K562 (cell line): ENCODE data around the gene TRIP10. TPM values are rescaled to one million over a fixed set of nuclear protein-coding genes. Genes with fewer than 3 reads are reported as not detected.

Experiments
- CSDE1 ChIP-seq, 2 experiments: fragments of 450-650 bp; IDR thresholded peaks; 2 replicates each; pipeline ENCODE4 v1.6.1; 2016; ENCODE audit warnings: mild to moderate bottlenecking in 1 of 2
- ETS1 ChIP-seq: conservative IDR thresholded peaks from 2 replicates; pipeline ENCODE4 v1.6.1; 2011; ENCODE audit warnings: low read depth, mild to moderate bottlenecking, low read length; ENCODE audit not compliant: control insufficient read depth
- FOXO4 ChIP-seq: fragments of 450-650 bp; formaldehyde crosslinking; IDR thresholded peaks from 2 replicates; pipeline ENCODE4 v1.4.0; 2020; ENCODE audit warnings: mild to moderate bottlenecking, moderate library complexity
- ID3 ChIP-seq, 2 experiments: fragments of 250-450 bp in 1 of 2; fragments of 450-650 bp in 1 of 2; sonication (Bioruptor Pico) in 1 of 2; IDR thresholded peaks; 2 replicates each; pipeline versions ENCODE4 v1.6.1 to v1.8.0; 2016 to 2021; ENCODE audit warnings: mild to moderate bottlenecking in 2 of 2, moderate library complexity in 2 of 2, missing compliant biosample characterization in 1 of 2, missing genetic modification characterization in 1 of 2
- KHSRP ChIP-seq: fragments of 450-650 bp; IDR thresholded peaks from 2 replicates; pipeline ENCODE4 v1.6.1; 2017
- MED1 ChIP-seq: sonication (generic); formaldehyde crosslinking; IDR thresholded peaks from 2 replicates; pipeline ENCODE4 v1.8.1; 2023; ENCODE audit warnings: missing genetic modification reagents, borderline replicate concordance
- MEF2A ChIP-seq: IDR thresholded peaks from 2 replicates; pipeline ENCODE4 v1.6.1; 2011; ENCODE audit warnings: low read depth, mild to moderate bottlenecking, low read length, moderate library complexity; ENCODE audit not compliant: control insufficient read depth
- NR1H2 ChIP-seq: sonication (generic); formaldehyde crosslinking; IDR thresholded peaks from 2 replicates; pipeline ENCODE4 v1.4.0; 2020; ENCODE audit warnings: mild to moderate bottlenecking, missing genetic modification reagents
- POLR2G ChIP-seq: fragments of 200-400 bp; formaldehyde crosslinking; IDR thresholded peaks from 2 replicates; pipeline ENCODE4 v1.6.1; 2017; ENCODE audit warnings: low read depth, mild to moderate bottlenecking, antibody characterized with exemption, low read length, moderate library complexity
- RUNX1 ChIP-seq: sonication (generic); IDR thresholded peaks from 2 replicates; pipeline ENCODE4 v1.6.1; 2016; ENCODE audit warnings: antibody characterized with exemption, low read depth
- STAT5A ChIP-seq: IDR thresholded peaks from 2 replicates; pipeline ENCODE4 v1.6.1; 2012; ENCODE audit warnings: low read length, inconsistent platforms, borderline replicate concordance
- TRIM28 ChIP-seq: fragments of 450-650 bp; IDR thresholded peaks from 2 replicates; pipeline ENCODE4 v1.6.1; 2017
- ZNF384 ChIP-seq: IDR thresholded peaks from 2 replicates; pipeline ENCODE4 v1.6.1; 2012; ENCODE audit warnings: low read depth, low read length, improper control_type of control experiment
- ZNF395 ChIP-seq: fragments of 200-800 bp; sonication (Bioruptor generic); IDR thresholded peaks from 2 replicates; pipeline ENCODE4 v1.6.1; 2017; ENCODE audit warnings: missing genetic modification characterization, missing compliant biosample characterization
- ZNF408 ChIP-seq: fragments of 250-450 bp; sonication (Bioruptor Pico); IDR thresholded peaks from 2 replicates; pipeline ENCODE4 v1.4.0; 2020; ENCODE audit warnings: low read depth, mild to moderate bottlenecking, moderate library complexity
- ZNF449 ChIP-seq: fragments of 250-450 bp; sonication (Bioruptor Pico); IDR thresholded peaks from 2 replicates; pipeline ENCODE4 v1.8.0; 2022; ENCODE audit warnings: moderate library complexity, mild to moderate bottlenecking, inconsistent platforms
- ZNF518B ChIP-seq: fragments of 250-450 bp; sonication (Bioruptor Pico); IDR thresholded peaks from 2 replicates; pipeline ENCODE4 v1.5.0; 2021; ENCODE audit warnings: mild to moderate bottlenecking, moderate library complexity
- polyA plus RNA-seq, 8 experiments: library from polyadenylated mRNA; depleted of rRNA in 4 of 8; stranded (reverse) in 5 of 8; unstranded in 3 of 8; fragments of >200 nt; fragmentation: Nextera tagmentation in 2 of 8; fragmentation: Illumina TruSeq in 1 of 8; extraction: Ambion mirVana in 2 of 8; extraction: Trizol in 1 of 8; gene quantifications; 2 replicates each; pipeline versions ENCODE4 v1.2.1 to v1.2.3, GENCODE V29; 2011 to 2014; ENCODE audit warnings: inconsistent platforms in 1 of 8, missing spikeins in 1 of 8
- total RNA-seq, 7 experiments: library from RNA; depleted of rRNA in 6 of 7; stranded (reverse); fragments of >200 nt in 6 of 7; fragmentation: Illumina TruSeq in 2 of 7; extraction: Trizol in 2 of 7; gene quantifications; 2 replicates each; pipeline versions ENCODE4 v1.2.1 to v1.2.3, GENCODE V29; 2011 to 2021; ENCODE audit warnings: low replicate concordance in 1 of 7

TRIP10 gene
- total and polyA plus RNA-seq, 9 of the 15 experiments (the other 6 are each of a cell fraction or from before 2014, with no cell fraction given) = 1.2 to 66.8 (median 36.1) TPM

GRCh38 chr19:6737284-6737872 lies 2.1 kb upstream of the TRIP10 start, which contains the start of gene GPR108 (continued):
- TF ChIP-seq ZNF395 (CRISPR knock-in tag) (no peak), ETS1 (0 out of 2 replicates have a peak, but pooled peaks have one; percentile 53), ZNF384 (no peak), ZNF518B (CRISPR knock-in tag) (no peak), ZNF408 (CRISPR knock-in tag) (no peak), MEF2A (0 out of 2 replicates have a peak, but pooled peaks have one; percentile 13), STAT5A (no peak), CSDE1 (IDR thresholded peaks at IDR 0.05) (no peak; a peak in 1 of 4 replicates), ID3 (CRISPR knock-in tag; IDR thresholded peaks at IDR 0.05) (no peak), ID3 (tag; IDR thresholded peaks at IDR 0.05) (0 out of 2 replicates have a peak, but pooled peaks have one; percentile 16), TRIM28 (no peak), ZNF449 (CRISPR knock-in tag) (no peak), FOXO4 (CRISPR knock-in tag) (no peak), NR1H2 (CRISPR knock-in tag) (no peak), POLR2G (peak; percentile 87), RUNX1 (no peak), KHSRP (peak; percentile 67; the same call in 1 of the 2 replicates), MED1 (no peak)
